ENCODE data around the gene DEFB121.
A peak's percentile ranks its signal among the peaks of the same experiment; 100 is the strongest.

DNA sequence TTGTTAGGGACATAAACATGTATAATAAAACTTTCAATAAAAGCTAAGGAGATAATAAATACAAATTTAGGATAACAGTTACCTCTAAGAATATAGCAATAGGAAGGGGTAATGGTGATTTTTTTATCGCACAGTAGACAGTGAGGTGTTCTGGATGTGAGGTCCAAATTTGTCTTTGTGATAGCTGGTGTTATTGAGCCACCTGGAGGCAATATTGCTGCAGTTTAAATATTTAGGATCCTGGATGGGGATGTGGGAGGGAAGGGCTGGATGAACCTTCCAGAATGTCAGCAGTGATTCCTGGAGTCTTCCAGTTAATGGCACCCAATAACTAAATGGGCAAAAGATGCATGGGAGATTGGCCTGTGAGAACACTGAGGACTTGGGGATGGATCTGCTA is 48.3 kb upstream of the DEFB121 start:
- TF ChIP-seq EP300 (IDR thresholded peaks at IDR 0.05) (no peak), POLR2A (IDR thresholded peaks at IDR 0.05; ENCODE audit: low read length) (no peak), GATA3 (IDR thresholded peaks at IDR 0.05; ENCODE audit: borderline replicate concordance) (no peak), SMC3 (IDR thresholded peaks at IDR 0.05) (no peak), JUN (IDR thresholded peaks at IDR 0.05) (no peak), CEBPB (IDR thresholded peaks at IDR 0.05) (no peak), RAD21 (conservative IDR thresholded peaks at IDR 0.05 in 1 of 2, IDR thresholded peaks at IDR 0.05 in 1 of 2) (peak in 1 of 2 experiments; percentile 42; a peak in 3 of 5 replicates)
- TF ChIP-seq, protein P1, sequence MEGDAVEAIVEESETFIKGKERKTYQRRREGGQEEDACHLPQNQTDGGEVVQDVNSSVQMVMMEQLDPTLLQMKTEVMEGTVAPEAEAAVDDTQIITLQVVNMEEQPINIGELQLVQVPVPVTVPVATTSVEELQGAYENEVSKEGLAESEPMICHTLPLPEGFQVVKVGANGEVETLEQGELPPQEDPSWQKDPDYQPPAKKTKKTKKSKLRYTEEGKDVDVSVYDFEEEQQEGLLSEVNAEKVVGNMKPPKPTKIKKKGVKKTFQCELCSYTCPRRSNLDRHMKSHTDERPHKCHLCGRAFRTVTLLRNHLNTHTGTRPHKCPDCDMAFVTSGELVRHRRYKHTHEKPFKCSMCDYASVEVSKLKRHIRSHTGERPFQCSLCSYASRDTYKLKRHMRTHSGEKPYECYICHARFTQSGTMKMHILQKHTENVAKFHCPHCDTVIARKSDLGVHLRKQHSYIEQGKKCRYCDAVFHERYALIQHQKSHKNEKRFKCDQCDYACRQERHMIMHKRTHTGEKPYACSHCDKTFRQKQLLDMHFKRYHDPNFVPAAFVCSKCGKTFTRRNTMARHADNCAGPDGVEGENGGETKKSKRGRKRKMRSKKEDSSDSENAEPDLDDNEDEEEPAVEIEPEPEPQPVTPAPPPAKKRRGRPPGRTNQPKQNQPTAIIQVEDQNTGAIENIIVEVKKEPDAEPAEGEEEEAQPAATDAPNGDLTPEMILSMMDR (IDR thresholded peaks at IDR 0.05) = no peak
